ENCODE measurements around the gene CXorf58.

GRCh38 chrX:23907498-23908218 is at the start of gene CXorf58, which contains the start of gene APOO:
- peak; percentile 57 for TF ChIP-seq CTCF (IDR thresholded peaks at IDR 0.05)
- TF ChIP-seq EZH2 (IDR thresholded peaks at IDR 0.05; ENCODE audit: borderline replicate concordance, insufficient read depth, low read depth, low read length, poor library complexity, severe bottlenecking) = no peak
